HTERT RPE-1 (cell line): ENCODE results near the gene FUCA1.
"Not testable (repeated sequence)": the region's sequence is repeated elsewhere in the genome, so short reads cannot be mapped to it uniquely, and the experiment has no call there.

Source experiments
- in situ Hi-C: fragments of 300-500 bp; cut with MboI; formaldehyde crosslinking; loops from 4 replicates; pipeline ENCODE4 v1.14.3; 2020; ENCODE audit warnings: low sequenced_read_pairs

FUCA1 gene

GRCh38 chr1:23896491-23896890, 28.4 kb upstream of the FUCA1 start:
- in situ Hi-C loops: no loop called here

GRCh38 chr1:23895993-23896392, 27.9 kb upstream of the FUCA1 start:
- in situ Hi-C loops: no loop called here

- in situ Hi-C loops: no loop called here
Observed at GRCh38 chr1:23895082-23895481, 27.0 kb upstream of the FUCA1 start.

GRCh38 chr1:23889074-23889473, 21.0 kb upstream of the FUCA1 start:
- in situ Hi-C loops: no loop called here

- in situ Hi-C loops: no loop called here
Observed at GRCh38 chr1:23885222-23885621, 17.1 kb upstream of the FUCA1 start.

- in situ Hi-C loops: no loop called here
Observed at GRCh38 chr1:23882746-23883145, 14.7 kb upstream of the FUCA1 start.

GRCh38 chr1:23879809-23880208, 11.7 kb upstream of the FUCA1 start:
- in situ Hi-C loops: no loop called here

- in situ Hi-C loops: no loop called here
Observed at GRCh38 chr1:23878668-23879067, 10.6 kb upstream of the FUCA1 start.

GRCh38 chr1:23875382-23875781, 7.3 kb upstream of the FUCA1 start:
- in situ Hi-C loops: no loop called here

GRCh38 chr1:23872421-23872820, 4.3 kb upstream of the FUCA1 start:
- in situ Hi-C loops: no loop called here

GRCh38 chr1:23869051-23869450, 961 bp upstream of the FUCA1 start:
- in situ Hi-C loops: no loop called here

GRCh38 chr1:23868557-23869016, 497 bp upstream of the FUCA1 start:
- in situ Hi-C loops: no loop called here

- in situ Hi-C loops: no loop called here
Observed at GRCh38 chr1:23867542-23867894, 572 bp downstream of the FUCA1 start.

- in situ Hi-C loops: no loop called here
Observed at GRCh38 chr1:23865543-23865930, 2.6 kb downstream of the FUCA1 start.

- in situ Hi-C loops: no loop called here
Observed at GRCh38 chr1:23864801-23865542, 3.1 kb downstream of the FUCA1 start.

- in situ Hi-C loops: no loop called here
Observed at GRCh38 chr1:23862640-23863039, 5.5 kb downstream of the FUCA1 start.

GRCh38 chr1:23854568-23854967, 13.5 kb downstream of the FUCA1 start:
- in situ Hi-C loops: no loop called here

GRCh38 chr1:23853124-23853523, 15.0 kb downstream of the FUCA1 start:
- in situ Hi-C loops: not testable (repeated sequence)

- in situ Hi-C loops: not testable (repeated sequence)
Observed at GRCh38 chr1:23851406-23851805, 16.7 kb downstream of the FUCA1 start.

GRCh38 chr1:23848673-23849616, 19.1 kb downstream of the FUCA1 start:
- in situ Hi-C loops: no loop called here

- in situ Hi-C loops: not testable (repeated sequence)
Observed at GRCh38 chr1:23847482-23848095, 20.5 kb downstream of the FUCA1 start.

GRCh38 chr1:23845163-23845562, 22.9 kb downstream of the FUCA1 start:
- in situ Hi-C loops: no loop called here
